ENCODE data around the gene NEUROG1.

NEUROG1 gene

GRCh38 chr5:135486131-135487036 is 49.4 kb downstream of the NEUROG1 start:
- no peak for TF ChIP-seq CTCF (IDR thresholded peaks at IDR 0.05; ENCODE audit: low read depth, low read length, missing control alignments)
- no peak for DNase-seq (ENCODE audit: extremely low read depth, low read depth)
- no peak overlapping the region for H3K4me3 ChIP-seq (replicated peaks; ENCODE audit: low read depth, low read length)

- DNase-seq (ENCODE audit: extremely low read depth, low read depth), result no peak
- no peak overlapping the region for H3K4me3 ChIP-seq (replicated peaks; ENCODE audit: low read depth, low read length)
- no peak for TF ChIP-seq CTCF (IDR thresholded peaks at IDR 0.05; ENCODE audit: low read depth, low read length, missing control alignments)
Measured at GRCh38 chr5:135484674-135485086, 51.1 kb downstream of the NEUROG1 start.
